ENCODE data around the gene SCN3B. TPM values are rescaled to one million over a fixed set of nuclear protein-coding genes. Genes with fewer than 3 reads are reported as not detected.

The SCN3B gene
- total RNA-seq, 1 donor from 2014 or later: 34.1 TPM

- H3K36me3 Mint-ChIP-seq (ENCODE audit: low read depth, unreplicated experiment): peaks cover 30% of the 10 kb centered on the region
- H3K9me3 Mint-ChIP-seq (ENCODE audit: unreplicated experiment): no peaks in the 10 kb centered on the region
- no peak overlapping the region for H3K4me3 Mint-ChIP-seq (ENCODE audit: unreplicated experiment)
- peaks cover 12% of the 10 kb centered on the region for H3K27me3 Mint-ChIP-seq (ENCODE audit: unreplicated experiment)
- no peak for DNase-seq (ENCODE audit: low spot score)
- H3K4me1 Mint-ChIP-seq (ENCODE audit: unreplicated experiment): peaks cover 54% of the 10 kb centered on the region
- no peak overlapping the region for H3K27ac Mint-ChIP-seq (ENCODE audit: unreplicated experiment)
- TF ChIP-seq CTCF (IDR thresholded peaks at IDR 0.05; ENCODE audit: unreplicated experiment): no peak
Measured at GRCh38 chr11:123588864-123589262, 65.6 kb downstream of the SCN3B start.

- no peak for TF ChIP-seq CTCF (IDR thresholded peaks at IDR 0.05; ENCODE audit: unreplicated experiment)
Measured at GRCh38 chr11:123588117-123588863, 66.1 kb downstream of the SCN3B start.

GRCh38 chr11:123587559-123587958 lies 66.9 kb downstream of the SCN3B start:
- H3K36me3 Mint-ChIP-seq (ENCODE audit: low read depth, unreplicated experiment): peaks cover 31% of the 10 kb centered on the region
- H3K27me3 Mint-ChIP-seq (ENCODE audit: unreplicated experiment): peaks cover 20% of the 10 kb centered on the region
- no peak overlapping the region for H3K4me3 Mint-ChIP-seq (ENCODE audit: unreplicated experiment)

More at GRCh38 chr11:123588117-123588863, 66.1 kb downstream of the SCN3B start:
- Mint-ChIP-seq H3K27me3 (ENCODE audit: unreplicated experiment) (peaks cover 16% of the 10 kb centered on the region), H3K4me1 (ENCODE audit: unreplicated experiment) (peaks cover 53% of the 10 kb centered on the region), H3K27ac (ENCODE audit: unreplicated experiment) (peak overlapping the region; percentile 24), H3K9me3 (ENCODE audit: unreplicated experiment) (no peaks in the 10 kb centered on the region), H3K4me3 (ENCODE audit: unreplicated experiment) (no peak overlapping the region), H3K36me3 (ENCODE audit: low read depth, unreplicated experiment) (peaks cover 25% of the 10 kb centered on the region)
- no peak for DNase-seq (ENCODE audit: low spot score)

GRCh38 chr11:123587044-123587443 lies 67.4 kb downstream of the SCN3B start:
- no peak for TF ChIP-seq CTCF (IDR thresholded peaks at IDR 0.05; ENCODE audit: unreplicated experiment)
- Mint-ChIP-seq H3K4me3 (ENCODE audit: unreplicated experiment) (peak overlapping the region; percentile 66), H3K4me1 (ENCODE audit: unreplicated experiment) (peaks cover 54% of the 10 kb centered on the region), H3K27me3 (ENCODE audit: unreplicated experiment) (peaks cover 20% of the 10 kb centered on the region), H3K27ac (ENCODE audit: unreplicated experiment) (no peak overlapping the region), H3K9me3 (ENCODE audit: unreplicated experiment) (no peaks in the 10 kb centered on the region), H3K36me3 (ENCODE audit: low read depth, unreplicated experiment) (peaks cover 27% of the 10 kb centered on the region)
- DNase-seq (ENCODE audit: low spot score): no peak

More at GRCh38 chr11:123587559-123587958, 66.9 kb downstream of the SCN3B start:
- TF ChIP-seq CTCF (IDR thresholded peaks at IDR 0.05; ENCODE audit: unreplicated experiment): no peak
- H3K9me3 Mint-ChIP-seq (ENCODE audit: unreplicated experiment): no peaks in the 10 kb centered on the region
- H3K4me1 Mint-ChIP-seq (ENCODE audit: unreplicated experiment): peaks cover 57% of the 10 kb centered on the region
- no peak for DNase-seq (ENCODE audit: low spot score)
- H3K27ac Mint-ChIP-seq (ENCODE audit: unreplicated experiment): no peak overlapping the region

GRCh38 chr11:123586568-123586967 lies 67.9 kb downstream of the SCN3B start:
- H3K27ac Mint-ChIP-seq (ENCODE audit: unreplicated experiment): peak overlapping the region; percentile 65

More at GRCh38 chr11:123586568-123586967, 67.9 kb downstream of the SCN3B start:
- Mint-ChIP-seq H3K9me3 (ENCODE audit: unreplicated experiment) (no peaks in the 10 kb centered on the region), H3K27me3 (ENCODE audit: unreplicated experiment) (peaks cover 20% of the 10 kb centered on the region), H3K36me3 (ENCODE audit: low read depth, unreplicated experiment) (peaks cover 24% of the 10 kb centered on the region), H3K4me1 (ENCODE audit: unreplicated experiment) (peaks cover 50% of the 10 kb centered on the region), H3K4me3 (ENCODE audit: unreplicated experiment) (peak overlapping the region; percentile 66)
- DNase-seq (ENCODE audit: low spot score): no peak
- TF ChIP-seq CTCF (IDR thresholded peaks at IDR 0.05; ENCODE audit: unreplicated experiment): no peak

Measured in endothelial cell (in vitro differentiated cells).